GM21825 (cell line): Measurements from ENCODE around the gene SERPINE1.

Source experiments
- ATAC-seq: cut with Tn5 transposase; IDR thresholded peaks from one replicate; pipeline ENCODE4 v1.9.1; 2021; ENCODE audit warnings: mild to moderate bottlenecking, moderate library complexity; ENCODE audit not compliant: unreplicated experiment

The SERPINE1 gene

DNA sequence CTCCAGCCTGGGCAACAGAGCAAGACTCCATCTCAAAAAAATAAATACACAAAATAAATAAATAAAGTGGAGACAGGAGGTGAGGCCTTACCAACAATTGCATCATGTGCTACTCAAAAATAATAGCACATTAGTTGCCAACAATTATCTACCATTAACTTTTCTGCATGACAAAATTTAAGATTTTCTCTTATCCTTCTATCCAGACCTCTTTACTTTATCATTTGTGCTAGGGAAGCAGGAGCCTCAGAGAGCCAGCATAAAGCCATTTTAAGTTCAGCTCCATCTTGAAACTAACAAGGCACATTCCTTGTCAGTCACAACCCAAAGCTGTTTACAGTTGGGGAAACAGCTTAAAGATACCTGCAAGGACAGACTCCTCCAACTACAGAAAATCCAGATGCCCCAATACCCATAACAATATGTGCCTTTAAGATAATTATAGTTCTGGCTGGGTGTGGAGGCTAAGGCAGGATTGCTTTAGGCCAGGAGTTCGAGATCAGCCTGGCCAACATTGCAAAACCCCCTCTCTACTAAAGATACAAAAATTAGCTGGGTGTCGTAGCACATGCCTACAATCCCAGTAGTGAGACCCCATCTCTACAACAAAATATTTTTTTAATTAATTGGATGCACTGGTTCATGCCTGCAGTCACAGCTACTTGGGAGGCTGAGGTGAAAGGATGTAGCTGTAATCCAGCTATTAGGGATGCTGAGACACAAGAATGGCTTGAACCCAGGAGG is 25.2 kb downstream of the SERPINE1 start:
- no peak for ATAC-seq

DNA sequence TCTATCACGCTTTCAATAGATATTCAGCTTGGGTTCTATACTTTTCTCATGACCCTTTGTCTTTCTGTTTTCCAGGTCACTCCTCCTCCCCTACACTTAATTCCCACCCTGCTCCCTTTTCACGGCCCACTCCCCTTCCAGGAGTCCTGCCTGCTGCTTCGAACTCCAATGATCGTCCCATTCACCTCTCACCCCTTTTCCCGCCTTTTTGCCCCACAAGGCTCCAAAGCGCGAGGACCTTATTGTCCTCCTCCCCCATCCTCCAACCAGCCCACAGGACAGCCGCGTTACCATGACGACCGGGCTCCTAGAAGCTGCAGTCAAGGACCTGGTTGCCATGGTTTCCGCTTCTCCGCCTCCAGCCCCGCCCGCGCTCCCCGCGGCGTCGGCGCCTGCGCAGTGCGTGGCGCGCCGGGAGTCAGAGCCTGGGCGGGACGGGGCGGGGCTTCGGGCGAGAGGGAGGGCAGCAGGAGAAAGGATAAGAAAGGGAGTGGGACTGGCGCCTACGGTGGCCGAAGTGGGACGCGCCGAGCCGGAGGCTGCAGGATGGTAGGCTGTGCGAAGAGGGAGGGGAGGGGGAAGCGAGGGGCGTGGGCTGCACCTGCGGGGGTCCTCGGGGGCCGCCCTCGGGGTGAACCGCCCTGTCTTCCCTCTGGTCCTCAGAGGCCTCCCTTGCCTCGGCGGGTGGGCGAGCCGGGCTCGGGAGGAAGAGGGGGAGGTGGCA is 27.2 kb downstream of the SERPINE1 start, which contains the start of gene AP1S1:
Gene AP1S1, plus strand, starts transcription at position 508 of the 724 bp plus-strand sequence. Its CDS starts 39 bp downstream, at position 547.
- ATAC-seq = peak; percentile 68

DNA sequence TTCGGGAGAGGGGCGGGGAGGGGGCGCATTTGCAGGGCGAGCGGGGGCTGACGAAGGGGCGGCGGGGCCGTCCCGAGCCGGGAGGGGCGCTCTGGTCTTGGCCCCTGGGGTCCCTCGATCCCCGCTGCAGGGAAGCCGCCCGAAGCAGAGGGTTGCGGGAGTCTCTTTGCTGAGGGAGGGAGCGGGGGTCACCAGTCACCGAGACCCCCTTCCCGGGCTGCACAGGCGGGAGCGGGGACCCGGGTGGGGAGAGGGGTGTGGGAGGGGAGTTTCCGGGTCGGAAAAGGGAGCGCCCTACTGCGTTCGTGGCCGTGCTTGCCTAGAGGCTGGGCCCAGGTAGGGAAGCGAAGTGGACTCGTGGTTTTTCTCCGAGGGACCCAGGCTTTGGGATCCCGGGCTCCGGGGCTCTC is 27.8 kb downstream of the SERPINE1 start:
- peak; percentile 19 for ATAC-seq

DNA sequence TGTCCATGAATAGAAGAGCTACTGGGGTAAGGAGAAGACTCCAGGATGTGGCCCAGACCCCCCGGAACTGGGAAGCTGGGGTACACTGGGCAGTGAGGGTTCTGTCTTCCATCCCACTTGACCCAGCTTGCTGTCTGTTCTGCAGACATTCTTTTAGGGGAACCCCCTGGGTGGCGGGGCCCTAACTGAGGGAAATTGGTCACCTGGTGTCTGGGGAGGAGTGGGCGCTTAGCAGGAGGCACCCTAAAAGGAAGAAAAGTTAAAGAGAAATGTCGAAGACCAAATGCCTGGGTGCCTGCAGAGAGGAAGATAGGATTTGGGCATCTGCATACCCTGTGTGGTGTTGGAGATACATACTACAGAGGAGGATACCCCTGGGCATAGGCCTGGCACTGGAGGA is 28.4 kb downstream of the SERPINE1 start:
- ATAC-seq = no peak

DNA sequence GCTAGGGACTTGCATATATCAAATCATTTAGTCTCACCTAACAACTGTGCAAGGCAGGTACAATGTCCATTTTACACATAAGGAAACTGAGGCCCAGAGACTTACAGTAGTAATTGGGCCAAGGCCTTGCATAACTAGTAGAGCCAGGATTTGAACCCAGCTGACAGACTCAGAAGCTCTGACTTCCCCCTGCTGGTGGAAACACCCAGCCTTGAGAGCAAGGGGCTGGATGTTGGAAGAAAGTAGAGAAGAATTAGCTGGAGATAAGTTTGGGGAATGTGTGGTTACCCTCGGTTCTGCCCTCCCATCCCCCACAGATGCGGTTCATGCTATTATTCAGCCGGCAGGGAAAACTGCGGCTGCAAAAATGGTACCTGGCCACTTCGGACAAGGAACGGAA is 29.4 kb downstream of the SERPINE1 start:
- ATAC-seq = no peak

DNA sequence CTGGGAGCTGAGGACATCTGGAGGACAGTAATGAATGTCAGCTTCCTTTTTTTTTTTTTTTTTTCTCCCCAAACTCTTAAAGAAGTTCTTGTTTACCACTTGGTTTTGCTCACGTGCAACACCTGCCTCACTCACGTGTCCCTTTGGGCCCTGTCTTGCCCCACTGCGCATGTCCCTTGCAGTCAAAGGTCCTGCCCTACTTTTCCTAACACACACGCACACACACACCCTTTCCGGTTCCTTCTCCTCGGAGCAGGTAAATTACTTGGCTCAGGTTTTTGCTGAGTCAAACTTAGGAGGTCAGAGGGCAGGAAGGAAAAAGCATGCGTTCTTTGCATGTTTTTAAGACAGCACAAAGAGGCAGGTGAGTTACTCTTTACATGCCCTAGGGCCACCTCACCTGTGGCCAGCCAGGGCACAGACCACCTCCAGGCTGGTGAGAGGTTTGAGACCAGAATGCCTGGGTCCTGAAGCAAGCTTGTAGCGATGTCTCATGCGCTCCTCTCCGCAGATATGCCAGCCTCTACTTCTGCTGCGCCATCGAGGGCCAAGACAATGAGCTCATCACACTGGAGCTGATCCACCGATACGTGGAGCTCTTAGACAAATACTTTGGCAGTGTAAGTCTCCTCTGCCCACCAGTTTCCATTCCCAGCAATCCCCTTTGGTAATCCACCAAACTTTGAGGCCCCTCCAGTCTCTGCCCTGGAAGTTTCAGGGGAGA is 30.1 kb downstream of the SERPINE1 start:
- no peak for ATAC-seq

DNA sequence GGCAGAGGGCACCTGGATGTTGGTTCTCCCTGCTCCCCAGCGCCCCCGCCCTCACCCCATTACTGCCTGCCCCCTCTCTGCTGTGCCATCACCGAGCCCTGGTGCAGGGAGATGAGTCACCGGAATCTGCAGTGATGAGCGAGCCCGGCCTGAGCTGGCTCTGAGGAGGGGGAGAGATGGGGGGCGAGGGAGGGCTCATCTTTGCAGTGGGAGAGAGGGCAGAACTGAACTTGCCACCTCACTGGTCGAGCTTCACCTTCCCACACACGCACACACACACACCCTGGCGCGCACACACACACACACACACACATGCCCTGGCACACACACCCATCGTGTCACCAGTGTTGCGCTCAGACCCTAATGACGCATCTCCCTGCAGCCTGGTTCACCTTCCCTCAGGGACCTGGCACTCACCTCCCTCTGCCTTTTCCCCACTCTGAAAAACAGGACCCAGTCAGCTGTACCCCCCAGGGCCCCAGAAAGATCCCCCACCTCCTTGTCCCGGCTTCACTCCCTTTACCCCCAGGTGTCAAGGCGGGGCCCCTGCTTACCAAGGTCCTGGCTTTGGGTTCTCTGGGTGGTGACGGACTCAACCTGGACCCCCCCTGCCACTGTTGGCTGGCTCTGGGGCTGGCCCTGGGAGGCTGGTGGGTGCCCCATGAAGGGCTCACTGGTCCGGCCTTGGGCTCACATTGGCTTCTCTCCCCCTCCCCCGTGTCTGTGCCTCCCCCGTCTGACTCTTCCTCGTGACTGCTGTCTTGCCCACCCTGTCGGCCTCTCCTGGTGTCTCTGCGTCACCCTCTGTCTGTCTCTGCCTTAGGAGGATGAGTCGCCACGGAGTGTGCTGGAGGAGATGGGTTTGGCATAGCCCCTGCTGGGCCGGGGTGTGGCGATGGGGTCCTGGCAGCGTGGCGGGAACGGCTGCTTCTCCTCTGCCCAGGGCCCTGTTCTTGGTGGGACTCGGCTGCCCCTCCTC is 33.1 kb downstream of the SERPINE1 start:
- no peak for ATAC-seq

DNA sequence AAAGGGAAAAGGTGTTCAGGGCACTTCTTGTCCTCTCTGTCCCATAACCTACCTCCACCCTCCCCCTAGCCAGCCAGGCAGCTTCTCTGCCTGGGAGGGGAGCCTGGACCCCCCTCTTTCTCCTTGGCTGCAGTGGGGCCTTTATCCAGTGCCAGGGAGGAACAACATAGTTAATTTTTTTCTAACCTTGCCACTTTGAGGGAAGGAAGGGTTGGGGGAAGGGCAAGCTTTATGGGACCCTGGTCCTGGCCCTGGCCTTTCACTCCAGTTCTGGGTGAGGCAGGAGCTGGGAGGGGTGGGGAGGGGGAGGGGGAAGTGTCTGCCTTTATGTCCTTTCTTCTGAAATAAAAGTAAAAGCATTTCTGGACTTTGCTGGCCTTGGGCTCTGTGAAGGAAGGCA is 34.0 kb downstream of the SERPINE1 start:
- ATAC-seq = no peak

DNA sequence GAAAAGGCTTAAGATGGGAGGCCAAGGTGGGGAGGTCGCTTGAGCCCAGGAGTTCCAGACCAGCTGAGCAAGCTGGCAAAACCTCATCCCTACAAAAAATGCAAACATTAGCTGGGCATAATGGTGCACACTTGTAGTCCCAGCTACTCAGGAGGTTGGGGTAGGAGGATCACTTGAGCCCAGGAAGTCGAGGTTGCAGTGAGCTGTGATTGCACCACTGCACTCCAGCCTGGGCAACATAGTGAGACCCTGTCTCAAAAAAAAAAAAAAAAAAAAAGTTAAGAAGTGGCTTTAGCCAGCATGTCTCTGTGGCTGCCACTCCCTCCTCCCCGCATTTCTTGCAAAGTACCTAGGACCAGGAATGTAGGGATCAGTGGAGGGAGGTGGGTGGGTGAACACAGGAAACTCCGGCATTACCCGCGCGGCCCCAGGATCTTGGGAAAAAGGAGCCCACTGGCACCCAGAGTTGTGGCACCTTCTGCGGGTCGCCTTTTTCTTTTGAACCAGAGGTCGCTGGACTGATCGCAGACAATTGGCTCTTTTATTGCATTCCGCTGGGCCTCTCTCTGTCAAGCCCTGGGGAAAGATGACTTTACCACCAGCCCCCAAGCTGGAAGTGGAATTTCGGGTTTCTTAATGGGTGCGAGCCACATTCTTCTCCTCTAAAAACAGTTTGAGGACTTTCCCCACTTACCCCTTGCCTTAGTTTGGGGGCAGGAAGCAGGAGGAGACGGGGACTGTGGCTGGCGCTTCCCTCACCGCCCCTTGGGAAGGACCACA is 35.0 kb downstream of the SERPINE1 start:
- ATAC-seq = no peak

DNA sequence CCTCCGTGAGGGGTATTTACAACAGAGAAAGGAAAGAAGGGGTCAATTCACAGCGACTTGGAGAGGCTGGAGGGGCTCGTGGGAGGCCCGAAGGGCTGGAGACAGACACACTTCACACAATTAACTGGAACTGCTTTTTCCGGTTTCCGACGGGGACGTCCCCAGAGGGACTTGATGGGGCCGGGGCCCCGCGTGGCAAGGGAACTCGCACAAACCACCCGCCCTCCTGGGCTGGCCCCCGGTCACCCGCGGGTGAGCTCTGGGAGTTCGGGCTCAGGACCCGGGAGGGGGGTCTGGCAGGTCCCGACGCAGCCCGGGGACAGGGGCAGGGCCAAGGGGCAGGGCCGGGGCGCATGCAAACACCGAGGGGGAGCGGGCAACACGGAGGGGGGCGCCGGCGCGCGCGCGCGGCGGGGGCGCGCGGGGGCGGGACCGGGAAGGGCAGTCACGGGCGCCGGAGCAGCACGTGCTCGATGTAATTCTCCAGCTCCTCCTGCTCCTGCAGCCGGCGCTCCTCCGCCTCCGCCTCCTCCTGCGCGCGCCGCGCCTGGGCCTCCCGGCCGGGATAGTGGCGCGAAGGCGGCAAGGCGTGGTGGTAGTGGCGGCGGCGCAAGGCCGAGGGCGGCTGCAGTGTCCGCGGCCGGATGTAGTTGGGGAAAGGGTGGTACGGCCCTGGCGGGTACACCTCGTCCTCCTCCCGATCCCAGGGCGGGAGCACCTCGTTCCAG is 35.8 kb downstream of the SERPINE1 start:
- ATAC-seq = no peak

DNA sequence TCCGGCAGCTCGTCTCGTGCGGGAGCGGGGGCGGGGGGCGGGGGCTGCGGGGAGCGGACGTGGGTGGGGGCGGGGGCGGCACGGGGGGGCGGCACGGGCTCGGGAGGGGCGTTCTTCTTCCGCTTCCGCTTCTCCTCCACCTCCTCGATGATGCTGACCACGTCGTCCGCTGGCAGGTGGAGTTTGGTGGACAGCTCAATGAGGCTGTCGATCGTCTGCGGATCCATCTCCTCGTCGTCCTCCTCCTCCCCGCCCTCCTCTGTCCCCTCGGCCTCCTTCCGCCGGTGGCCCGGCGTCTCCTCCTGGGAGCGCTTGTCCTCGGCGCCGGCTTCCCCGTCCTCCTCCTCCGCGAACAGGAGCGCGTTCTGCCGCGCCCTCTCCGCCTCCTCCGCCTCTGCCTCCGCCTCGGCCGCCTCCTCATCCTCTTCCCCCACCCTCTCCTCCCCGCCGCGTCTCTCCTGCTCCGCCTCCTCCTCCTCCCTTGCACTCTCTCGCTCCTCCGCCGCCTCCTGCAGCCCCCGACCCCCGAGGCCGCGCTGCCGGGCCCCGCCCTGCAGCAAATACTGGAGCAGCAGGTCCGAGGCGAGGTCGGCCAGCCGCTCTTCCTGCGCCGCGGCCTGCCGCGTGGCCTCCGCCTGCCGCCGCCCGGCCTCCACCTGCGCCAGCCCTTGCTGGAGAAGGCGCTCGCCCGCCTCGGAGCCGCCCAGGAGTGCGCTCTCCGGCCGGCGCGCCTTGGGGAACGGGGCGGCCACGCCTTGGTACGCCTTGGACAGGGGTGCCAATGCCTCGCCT is 36.6 kb downstream of the SERPINE1 start:
- ATAC-seq = no peak

DNA sequence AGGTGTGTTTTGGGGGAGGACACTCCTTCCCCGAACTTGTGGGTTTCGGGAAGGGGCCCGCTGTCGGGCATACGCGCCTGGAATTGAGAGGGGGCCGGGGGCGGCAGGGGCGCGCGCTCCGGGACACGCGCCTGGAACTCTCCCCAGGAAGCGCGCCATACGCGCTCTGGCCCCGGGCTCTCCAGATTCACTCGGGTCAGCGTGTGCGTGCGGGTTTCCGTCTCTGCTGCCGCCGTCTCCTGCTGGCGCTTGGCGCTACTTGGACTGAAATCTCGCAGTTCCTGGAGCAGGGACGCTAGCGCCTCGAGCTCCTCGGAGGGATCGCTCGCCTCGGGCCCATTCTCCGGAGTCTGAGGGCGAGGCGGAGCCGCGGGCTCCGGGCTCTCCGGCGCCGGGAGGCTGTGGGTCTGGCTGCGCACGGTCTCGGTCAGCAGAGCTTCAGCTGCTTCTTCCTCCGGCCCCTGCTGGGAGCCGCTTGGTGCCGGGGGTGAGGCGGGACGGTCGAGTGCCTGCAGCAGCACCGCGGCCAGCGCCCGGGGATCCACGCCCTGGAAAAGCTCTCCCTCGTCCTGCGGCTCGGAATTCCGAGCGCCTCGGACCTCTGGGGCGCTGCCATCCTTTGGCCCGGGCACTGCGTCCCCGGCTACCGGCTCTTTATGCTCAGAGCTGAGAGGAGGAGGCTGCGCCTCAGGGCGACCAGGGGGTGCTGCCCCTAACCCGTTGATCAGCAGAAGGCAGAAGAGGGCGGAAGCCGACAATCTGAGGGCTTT is 37.4 kb downstream of the SERPINE1 start:
- no peak for ATAC-seq

DNA sequence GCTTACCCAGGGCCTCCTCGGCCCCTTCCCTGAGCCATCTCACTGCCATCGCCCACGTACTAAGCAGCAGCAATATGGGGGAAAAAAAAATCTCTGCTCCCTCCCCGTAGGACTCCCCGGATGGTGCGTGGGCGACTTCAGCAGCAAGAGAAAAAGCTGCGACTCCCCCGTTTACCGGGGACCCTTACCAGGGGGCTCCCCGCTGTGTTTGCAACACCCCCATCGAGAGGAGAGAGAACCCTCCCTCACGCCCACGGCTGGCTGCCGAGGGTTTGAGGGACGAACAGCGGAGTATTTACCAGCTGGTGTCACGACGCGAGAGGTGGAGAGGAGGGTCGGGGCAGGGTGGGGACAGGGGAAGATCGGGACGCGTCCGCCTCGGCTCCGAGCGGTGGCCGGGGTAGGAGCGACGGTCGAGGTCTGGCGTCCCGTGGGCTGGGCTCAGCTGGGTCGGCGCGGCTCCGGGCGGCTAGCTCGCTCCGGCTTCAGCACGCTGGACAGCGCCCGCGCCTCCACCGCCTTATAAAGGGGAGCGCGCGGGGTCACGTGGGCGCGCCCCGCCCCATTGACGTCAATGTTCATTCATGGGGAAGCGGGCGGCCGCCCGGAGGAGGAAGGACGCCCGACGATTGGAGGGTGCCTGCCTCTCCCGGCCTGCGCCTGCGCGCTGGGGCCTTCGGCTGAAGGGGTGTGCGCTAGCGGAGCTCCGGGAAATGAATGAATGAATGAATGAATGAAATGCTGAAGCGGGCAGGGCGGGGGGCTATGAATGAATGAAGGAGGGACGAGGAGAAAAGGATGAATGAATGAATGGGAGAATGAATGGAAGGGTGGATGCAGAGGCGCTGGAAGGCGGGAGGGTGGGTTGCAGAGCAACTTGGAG is 38.4 kb downstream of the SERPINE1 start, which contains the start of gene VGF:
Gene VGF, minus strand, starts transcription at position 495 of the 883 bp plus-strand sequence. CDS start 726 bp downstream, outside the sequence.
- peak; percentile 62 for ATAC-seq

DNA sequence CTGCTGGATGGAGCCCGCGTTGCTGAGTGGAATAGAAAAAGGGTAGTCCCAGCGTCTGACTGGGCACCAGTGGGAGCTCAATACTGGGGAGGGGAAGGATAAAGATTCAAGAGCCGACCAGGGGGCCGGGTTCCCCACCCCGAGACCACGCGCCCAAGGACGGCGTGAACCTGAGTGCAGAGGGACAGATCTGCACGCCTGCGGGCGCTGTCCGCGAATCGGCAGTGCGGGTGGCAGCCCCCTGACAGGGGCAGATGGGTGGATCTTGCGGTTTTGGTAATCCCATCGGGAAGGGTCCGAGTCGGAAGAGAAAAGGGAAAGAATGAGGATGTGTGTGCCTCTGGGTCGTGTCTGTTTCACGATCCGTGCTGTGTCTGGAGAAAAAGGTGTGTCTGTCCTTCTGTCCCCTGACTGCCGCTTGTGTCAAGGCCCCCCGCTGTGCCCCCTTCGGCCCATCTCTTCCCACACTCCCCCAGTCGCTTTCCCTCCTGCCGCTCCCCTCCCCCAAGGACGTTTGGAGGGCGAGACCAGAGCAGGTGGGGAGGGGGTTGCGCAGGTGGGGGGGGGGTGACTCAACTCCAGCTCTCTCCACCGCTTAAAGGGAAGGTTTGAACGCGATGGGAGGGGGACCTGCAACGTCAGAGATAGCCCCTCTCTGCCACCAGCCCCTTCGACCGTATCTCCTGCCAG is 39.2 kb downstream of the SERPINE1 start:
- no peak for ATAC-seq

DNA sequence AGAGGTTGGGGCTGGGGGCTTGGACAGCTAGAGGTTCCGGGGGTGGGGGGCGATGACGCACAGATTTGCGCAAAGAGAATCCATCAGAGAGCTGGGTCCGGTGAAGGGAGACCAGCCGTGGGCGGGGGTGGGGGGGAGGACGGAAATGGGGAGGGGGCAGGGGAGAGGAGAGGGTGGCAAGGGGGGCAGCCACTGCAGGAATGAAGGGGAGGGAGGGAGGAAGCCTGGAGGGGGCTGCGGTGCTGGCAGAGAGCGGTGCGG is 39.7 kb downstream of the SERPINE1 start:
- ATAC-seq = no peak
